Stimulated activated CD4-positive, alpha-beta T cell treated with anti-CD3 and anti-CD28 coated beads, Interleukin-2, amount 100 ng/mL, for 24 hours (primary cell): ENCODE measurements around the gene MDK.

Experiments
- DNase-seq, 2 donors: peaks; one replicate each; pipeline ENCODE4 v3.0.0-alpha.2; 2020

Gene MDK

GRCh38 chr11:46381048-46381818 lies at the start of gene MDK:
MDK (plus strand) TSS chr11:46381669; CDS start chr11:46382058, 389 bp downstream.
- DNase-seq = no peak

GRCh38 chr11:46332093-46332567 lies 49.3 kb upstream of the MDK start:
- DNase-seq = no peak

GRCh38 chr11:46332568-46333393 lies 48.7 kb upstream of the MDK start:
- DNase-seq = peak; percentile 64 to 66

- no peak for DNase-seq
These were observed 48.0 kb upstream of the MDK start for GRCh38 chr11:46333394-46333947.

DNA sequence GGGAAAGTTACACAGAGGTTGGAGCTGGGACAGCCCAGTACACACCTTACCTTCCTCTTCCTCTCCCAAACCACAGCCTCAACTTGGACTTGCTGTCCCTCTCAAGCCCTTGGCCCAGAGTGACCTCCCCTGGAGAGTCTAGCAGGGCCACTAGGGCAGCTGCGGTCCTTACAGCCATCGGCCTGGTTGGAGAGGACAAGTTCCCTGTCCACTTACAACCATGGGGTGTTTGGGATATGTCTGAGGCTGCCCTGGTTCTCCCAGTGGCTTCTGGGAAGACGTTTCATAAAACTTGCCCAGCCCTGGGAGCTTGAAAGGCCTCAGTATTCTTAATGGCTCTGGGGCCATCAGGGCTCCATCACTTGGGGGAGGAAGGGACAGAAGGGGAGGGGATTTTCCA lies 47.3 kb upstream of the MDK start:
- DNase-seq = no peak

DNA sequence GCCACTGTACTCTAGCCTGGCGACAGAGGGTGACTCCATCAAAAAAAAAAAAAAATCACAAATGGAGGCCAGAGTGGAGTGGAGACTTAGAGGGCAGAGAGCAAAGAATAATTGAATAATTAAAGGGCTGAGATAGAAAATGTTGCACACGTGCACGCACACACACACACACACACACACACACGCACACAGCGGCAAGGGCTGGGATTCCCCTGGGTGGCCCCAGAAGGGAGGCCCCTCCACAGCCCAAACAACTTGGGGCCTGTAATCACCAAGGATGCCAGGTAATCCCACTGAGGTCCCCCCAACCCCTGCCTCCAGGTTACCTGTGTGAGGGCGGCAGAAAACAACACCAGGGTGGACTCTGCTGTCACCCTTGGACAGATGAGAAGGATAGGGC lies 46.2 kb upstream of the MDK start:
- no peak for DNase-seq

- no peak for DNase-seq
These were observed 45.4 kb upstream of the MDK start for GRCh38 chr11:46335890-46336562.

DNA sequence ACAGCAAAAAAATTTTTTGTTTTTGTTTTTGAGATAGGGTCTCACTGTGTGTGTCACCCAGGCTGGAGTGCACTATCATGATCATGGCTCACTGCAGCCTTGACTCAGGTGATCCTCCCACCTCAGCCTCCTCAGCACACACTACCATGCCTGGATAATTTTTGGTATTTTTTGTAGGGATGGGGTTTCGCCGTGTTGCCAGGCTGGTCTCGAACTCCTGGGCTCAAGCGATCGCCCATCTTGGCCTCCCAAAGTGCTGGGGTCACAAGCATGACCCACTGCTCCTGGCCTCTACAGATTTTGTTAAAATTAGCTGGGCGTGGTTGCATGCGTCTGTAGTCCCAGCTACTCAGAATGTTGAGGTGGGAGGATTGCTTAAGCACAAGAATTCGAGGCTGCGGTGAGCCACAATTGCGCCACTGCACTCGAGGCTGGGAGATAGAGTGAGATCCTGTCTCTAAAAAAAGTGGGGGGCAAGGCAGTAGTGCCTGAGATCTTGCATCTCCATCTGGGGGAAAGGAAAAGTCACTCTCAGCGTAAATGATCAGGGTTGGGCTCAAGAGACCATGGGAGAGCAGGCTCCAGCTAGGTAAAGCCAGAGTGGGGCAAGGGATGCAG lies 44.8 kb upstream of the MDK start:
- DNase-seq = no peak

GRCh38 chr11:46337626-46338345 lies 43.7 kb upstream of the MDK start:
- no peak for DNase-seq

- no peak for DNase-seq
These were observed 42.9 kb upstream of the MDK start for GRCh38 chr11:46338636-46338987.

DNA sequence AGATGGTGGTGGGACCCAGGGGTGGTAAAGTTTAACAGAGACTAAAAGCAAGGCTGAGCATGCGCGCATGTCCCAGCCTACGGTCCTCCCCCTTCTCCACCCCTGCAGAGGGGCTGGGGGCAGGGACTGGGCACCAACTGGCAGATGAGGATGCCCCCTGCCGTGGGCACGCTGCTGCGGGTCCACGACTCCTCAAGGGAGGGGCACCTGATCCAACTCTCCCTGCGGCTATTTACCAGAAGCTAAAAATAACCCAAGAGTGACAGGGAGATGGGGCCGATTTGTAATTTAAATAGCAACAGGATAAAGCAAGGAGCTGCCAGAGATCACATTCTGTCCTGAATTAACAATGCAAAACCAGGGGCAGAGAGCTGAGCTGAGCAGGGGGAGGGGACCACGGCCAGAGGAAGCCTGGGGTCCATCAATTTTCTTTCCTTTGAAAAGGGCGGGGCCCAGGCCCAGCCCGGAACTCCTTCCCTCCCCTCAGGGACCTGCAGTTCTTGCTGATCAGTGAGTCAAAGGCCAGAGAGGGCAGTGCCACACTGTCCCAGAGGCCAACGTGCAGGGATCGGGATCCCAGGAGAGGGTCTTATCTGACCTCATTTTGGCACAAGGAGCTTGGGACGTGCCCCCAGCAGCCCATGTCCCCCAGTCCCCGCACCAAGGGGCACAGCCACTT lies 42.3 kb upstream of the MDK start:
- DNase-seq = no peak

DNA sequence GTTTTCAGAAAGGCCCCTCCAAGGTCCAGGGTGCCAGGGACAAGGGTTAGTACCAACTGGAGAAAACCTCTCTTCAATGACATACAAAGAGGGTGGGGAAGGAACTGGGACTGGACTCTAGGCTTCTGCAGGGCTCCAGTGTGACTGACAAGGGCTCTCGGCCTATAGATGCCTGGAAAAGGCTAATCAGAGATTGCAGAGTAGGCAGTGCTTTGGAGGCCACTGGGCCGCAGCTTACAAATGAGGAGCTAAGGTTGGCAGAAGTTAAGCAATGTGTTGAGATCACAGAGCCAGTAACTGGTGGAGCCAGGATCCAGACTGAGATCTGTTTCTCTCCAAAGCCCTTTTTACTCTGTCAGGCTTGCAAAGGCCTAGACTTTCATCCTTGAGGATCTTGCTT lies 41.7 kb upstream of the MDK start:
- DNase-seq = no peak

GRCh38 chr11:46341454-46341853 lies 40.0 kb upstream of the MDK start:
- DNase-seq = no peak

GRCh38 chr11:46342239-46342638 lies 39.2 kb upstream of the MDK start:
- DNase-seq = no peak

DNA sequence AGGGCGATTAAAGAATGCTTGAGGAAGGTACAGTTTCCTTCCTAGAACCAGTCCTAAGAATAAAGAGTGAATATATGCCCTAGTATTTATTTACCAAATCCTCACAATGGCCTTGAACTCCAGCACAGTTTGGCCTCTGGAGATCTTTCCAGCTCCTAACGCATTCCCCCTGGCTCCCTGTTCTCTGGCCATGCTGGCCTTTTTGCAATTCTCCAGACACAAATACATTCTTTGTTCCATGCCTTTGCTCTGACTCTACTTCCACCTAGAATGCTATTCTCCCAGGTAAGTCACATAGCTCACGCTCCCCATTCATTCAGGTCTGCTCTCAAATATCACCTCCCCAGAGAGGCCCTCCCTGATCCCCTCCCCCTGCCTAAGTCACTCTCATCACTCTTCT lies 37.9 kb upstream of the MDK start:
- DNase-seq = no peak

- peak in 1 of 2 donors; percentile 40 for DNase-seq
These were observed 36.3 kb upstream of the MDK start for GRCh38 chr11:46345131-46345597.

DNA sequence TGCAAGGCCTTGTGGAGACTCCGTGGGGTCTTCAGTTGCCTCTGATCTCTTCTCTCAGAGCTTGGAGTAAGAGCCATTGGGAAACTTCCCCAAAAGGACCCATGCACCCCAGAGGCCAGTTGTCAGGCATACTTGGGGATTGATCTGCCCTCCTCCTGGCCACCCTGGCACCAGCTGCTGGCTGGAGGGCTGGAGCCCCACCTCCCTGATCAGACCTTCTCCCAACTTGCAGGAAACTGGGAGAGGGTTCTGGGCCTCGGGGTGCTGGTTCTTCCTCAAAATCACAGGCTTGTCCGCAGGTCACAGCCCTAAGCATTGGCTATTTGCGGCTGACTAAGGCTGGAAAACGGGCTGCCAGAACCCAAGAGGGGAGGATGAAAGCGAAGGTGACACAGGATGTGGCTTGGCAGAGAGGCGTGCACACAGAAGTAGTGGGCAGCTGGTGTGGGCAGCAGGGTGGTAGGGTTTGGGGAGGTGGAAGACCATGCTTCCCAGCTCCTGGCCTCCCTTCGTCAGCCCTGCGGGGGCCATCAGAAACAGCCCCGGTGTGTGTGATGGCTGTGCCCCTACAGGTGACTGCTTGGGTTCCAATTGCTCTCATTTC lies 35.5 kb upstream of the MDK start:
- peak; percentile 43 to 47 for DNase-seq

DNA sequence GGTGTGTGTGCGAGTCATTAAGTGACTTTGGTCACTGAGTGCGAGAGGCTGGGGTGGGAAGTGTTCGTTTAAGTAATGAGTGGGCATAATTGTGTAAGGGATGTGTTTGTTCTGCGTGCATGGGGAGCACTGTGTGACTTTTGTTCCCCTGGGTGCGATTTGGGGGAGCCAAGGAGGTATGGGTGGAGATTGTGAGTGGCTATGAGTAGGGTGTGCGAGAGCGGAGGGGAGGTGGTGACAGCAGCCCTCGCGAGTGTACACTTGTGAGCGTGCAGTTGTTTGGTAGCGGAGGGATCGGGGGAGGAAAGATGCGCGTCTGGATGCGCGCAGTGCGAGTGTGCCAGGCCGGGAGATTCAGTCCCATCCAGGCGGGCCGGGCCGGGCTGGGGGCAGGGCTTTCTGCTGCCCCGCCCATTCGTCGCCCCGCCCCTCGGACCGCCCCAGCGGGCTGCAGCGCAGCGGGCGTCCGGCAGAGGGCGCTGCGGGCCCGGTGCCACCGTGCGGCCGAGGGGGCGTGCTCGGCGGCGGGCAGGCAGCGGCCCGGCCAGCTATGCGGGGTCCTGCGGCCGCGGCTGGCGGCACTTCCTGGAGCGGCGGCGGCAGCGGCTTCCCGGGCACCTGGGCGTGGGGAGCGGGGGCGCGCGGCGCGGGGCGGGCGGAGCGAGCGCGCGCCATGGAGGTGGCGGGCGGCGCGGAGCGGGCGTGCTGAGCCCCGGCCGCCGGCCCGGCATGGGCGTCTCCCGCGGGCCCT lies 34.4 kb upstream of the MDK start, which contains the start of gene DGKZ:
Gene DGKZ (plus strand): TSS at position 578 of the 751 bp plus-strand sequence. CDS start 197 bp downstream, outside the sequence.
- peak; percentile 86 to 90 for DNase-seq

- peak; percentile 40 to 42 for DNase-seq
These were observed 33.7 kb upstream of the MDK start for GRCh38 chr11:46347637-46348311.
